GM18498 (cell line): ENCODE data around the gene LMAN1L.
A peak's percentile ranks its signal among the peaks of the same experiment; 100 is the strongest.

ENCODE experiments used
- ATAC-seq: cut with Tn5 transposase; IDR thresholded peaks from one replicate; pipeline ENCODE4 v1.9.1; 2021; ENCODE audit warnings: mild to moderate bottlenecking, moderate library complexity; ENCODE audit not compliant: unreplicated experiment

Gene LMAN1L

DNA sequence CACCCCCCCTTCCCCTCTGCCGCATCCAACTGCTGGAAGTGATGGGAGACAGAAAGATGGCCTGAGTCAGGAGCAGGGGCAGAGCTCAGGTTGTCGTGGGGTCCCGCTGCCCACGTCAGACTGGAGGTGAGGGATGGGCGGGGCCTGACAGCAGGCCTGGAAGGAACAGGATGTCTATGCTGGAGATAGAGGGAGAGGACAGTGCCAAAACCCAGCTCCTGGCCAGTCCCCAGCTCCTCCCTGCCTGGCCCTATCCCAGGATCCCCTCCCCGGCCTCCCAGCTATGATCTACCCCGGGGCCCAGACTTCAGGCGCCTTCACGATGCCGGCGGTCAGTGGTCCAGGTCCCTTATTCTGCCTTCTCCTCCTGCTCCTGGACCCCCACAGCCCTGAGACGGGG lies at the start of gene LMAN1L:
Gene LMAN1L, plus strand, starts transcription at position 303 of the 400 bp plus-strand sequence. Its CDS starts 20 bp downstream, at position 323.
- no peak for ATAC-seq

DNA sequence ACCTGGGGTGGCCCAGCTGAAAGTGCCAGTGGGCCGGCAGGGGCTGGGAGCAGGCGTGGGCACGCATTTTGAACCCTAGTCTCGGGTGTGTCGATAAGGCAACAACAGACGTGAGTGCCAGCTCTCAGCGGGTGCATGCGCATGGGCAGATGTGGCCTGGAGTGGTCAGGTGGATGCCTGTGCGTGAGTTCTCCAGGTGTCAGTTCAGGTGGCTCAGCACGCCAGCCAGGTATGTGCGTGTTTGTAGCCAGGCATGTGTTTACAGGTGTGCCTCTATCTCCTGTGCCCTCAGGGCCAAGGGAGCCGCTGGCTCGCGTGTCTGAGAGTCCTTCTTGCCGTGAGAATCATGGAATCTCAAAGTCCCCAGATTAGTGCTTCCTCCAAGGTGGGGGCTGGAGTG lies 49.2 kb upstream of the LMAN1L start:
- no peak for ATAC-seq

DNA sequence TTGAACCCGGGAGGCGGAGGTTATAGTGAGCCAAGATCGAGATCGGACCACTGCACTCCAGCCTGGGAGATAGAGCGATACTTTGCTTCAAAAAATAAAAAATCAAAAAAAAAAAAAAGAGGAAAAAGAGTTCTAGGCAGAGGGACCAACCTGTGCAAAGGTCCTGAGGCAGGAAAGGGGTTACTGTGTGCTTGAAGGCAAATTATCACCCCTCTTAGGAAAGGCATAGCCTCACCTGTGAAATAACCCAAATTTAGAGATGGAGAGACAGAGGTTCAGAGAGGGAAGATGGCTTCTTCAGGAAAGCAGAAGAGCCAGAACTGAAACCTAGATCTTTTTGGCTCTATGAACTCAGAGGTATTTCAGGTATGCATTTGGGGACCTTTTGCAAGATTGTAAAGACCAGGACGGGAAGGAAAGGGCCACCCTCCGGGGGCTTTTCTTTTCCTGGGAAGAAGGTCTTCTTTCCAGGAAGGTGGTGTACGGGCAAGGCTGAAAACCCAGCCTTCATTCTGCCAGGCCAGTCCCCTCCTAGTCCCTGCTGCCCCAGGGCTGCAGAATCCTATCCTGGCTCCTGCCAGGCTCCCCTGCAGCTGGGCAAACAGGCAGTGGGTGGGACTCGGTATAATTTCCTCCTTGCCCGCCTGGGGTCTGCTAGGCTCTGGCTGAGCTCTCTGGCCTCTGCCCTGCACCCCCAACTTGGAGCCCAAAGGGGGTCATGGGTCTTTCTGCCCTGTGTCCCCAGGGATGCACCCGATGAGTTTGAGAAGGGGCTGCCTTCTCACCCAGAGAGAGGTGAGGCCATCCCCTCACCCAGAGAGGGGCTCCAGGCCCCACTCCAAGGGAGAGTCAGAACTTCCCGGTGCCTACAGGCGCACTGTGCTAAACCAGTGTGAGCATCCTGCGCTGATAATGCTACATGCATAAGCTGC lies 45.2 kb upstream of the LMAN1L start:
- ATAC-seq, result no peak

DNA sequence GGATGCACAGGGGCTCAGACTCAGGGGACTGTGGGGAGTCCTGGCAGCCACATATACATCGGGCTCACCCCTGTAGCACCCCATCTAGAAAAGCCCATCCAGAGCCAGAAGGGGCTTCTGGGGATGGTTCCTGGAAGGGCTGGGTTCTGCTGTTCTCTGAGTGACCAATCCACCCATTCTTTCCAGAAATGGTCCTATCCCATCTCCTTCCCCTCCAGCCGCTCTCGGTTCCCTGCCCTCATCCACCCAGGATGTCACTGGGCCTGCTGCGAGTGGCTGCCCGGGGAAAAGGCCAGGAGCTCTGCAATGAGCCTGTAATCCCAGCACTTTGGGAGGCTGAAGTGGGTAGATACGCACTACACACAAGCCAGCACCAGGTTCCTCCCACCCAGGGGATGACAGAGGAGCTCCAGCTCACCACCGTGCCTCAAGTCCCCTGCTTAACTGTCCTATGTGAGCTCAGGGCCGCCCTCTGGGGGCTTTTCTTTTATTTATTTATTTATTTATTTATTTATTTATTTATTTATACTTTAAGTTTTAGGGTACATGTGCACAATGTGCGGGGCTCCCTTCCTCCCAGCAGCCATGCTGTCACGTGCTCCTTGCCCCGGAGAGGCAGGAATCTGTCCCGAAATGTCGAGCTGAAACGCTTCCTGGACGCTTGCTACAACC lies 44.4 kb upstream of the LMAN1L start:
- ATAC-seq, result no peak

DNA sequence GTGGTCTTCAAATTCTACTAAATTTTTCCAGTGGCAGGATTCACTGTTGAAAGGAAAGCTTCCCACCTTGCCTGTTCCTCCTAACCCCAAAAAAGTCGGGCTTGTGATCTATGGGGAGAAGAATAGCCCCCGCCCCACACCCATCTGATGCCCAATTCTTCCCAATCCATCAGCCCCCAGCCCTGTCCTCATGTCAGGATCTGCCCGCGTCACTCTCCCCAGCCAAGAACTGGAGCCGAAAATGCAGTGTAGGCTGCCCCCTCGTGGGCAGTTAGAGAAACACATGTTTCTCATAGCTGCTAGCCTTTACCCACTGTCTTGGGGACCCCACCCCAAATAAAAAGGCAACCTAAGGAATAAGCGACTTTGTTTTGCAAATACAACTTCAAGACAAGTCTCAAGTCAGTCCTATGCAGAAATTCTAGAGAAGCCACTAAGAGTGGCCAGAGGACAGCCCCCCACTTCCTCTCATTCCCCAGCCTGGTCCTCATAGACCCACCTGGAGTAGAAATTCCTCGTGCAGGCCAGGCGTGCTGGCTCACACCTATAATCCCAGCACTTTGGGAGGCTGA lies 43.8 kb upstream of the LMAN1L start:
- ATAC-seq, result peak; percentile 58

DNA sequence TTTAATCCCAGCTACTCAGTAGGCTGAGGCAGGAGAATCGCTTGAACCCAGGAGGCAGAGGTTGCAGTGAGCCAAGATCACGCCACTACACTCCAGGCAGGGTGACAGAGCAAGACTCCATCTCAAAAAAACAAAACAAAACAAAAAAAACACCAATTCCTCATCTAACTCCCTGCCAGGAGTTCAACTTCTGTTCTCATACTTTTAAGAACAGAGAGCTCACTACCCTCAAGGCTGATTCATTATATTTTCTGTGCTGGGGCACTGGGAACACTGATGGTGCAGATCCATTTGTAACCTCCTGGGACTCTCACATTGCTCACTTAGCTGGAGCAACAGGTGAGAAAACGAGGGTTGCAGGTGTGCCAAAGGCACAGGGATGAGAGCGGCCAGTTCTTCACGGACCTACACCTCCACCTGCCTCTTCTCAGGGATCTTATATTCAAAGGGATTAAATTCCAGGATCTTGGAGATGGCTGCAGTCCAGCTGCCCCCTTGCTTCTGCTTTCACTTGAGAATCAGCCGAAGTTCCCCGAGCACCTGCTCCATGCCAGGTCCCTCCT lies 43.1 kb upstream of the LMAN1L start:
- ATAC-seq, result no peak

DNA sequence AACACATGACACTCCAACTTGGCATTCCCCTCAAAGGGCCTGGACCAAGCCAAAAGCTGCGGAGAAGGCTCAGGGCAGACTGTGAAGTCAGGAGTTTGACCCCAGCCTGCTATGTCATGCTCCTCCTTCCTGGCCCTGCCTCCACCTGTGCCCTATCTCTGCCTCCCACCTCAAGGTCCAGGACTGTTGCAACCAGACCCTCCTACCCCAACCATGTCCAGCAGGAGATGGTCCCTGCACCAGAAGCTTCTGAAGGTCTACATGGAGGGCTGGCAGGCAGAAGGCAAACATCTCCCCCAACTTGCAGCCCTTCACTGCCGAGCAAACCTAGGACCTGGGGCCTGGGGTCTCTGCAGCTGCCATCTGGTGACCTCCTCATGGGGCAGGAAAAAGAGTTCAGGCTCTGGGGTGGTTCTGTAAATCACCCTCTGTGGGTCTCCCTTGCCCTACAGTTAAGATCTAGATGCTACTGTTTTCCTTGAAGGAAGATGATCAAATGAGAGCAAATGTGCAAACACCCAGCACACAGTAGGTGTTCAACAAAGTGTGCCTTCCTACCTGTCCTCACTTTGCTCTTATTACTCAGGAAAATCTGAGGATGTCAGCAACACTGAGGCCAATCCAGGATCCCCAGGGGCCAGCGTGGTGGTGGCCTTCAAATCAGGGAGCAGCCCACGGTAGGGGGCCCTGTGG lies 42.3 kb upstream of the LMAN1L start:
- no peak for ATAC-seq

DNA sequence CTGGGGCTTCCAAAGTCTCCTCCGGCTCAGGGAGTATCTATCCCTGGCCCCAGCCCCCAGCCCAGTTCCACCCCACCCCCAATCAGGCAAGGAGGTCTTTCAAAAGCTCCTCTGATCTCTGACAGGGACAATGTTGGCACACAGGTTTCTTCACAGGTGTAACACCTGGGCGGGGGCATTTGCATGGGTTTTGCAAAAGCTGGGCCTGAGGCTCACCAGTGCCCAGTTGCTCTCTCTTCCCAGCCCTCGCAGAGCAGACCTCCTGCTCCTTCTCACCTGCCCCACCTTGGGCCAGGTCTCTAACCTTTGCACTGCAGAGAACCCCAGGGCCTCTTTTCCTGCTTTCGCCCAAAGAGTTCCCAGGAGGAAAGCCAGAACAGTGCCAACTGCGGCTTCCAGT lies 39.3 kb upstream of the LMAN1L start:
- ATAC-seq, result no peak

DNA sequence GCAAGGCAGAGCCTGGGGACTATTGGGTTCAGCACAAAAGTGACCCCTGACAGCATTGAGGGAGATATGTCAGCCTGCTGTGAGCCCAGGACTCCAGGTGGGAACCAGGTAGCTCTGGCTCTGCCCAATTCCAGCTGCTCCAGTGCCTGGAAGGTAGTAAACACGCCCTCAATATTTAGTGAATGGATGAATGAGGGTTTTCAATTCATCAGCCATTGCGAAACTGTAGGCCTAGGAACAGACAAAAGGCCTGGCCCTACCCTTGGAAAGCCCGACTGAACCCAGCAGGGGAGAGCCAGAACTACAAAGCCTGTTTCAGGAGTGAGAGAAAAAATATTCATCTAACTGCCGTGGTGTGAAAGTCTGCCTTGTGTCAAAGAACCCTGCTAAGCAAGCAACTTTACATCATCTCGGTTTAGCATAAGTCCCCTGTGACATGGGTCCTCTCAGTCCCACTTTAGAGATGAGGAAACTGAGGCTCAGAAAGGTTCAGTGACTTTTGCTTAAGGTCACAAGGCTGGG lies 38.8 kb upstream of the LMAN1L start:
- no peak for ATAC-seq

DNA sequence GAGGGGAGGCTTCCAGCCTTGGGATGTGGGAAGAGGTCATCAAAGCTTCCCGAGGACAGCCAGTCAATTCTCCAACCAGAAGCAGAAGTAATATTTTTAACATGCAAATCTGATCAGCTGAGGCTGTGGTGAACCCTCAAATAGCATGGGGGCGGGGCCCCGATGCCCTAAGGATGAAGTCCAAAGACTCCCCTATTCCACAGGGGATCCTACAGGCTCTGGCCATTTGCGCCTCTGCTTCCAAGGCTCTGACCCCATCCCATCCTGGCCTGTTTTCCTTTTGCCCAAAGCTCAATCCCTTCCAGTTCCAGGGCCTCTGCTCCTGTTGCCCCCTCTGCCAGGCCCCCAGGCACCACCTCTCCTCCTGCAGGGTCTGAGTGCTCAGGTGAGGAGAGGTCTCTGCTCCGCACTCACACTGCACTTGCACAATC lies 37.5 kb upstream of the LMAN1L start:
- no peak for ATAC-seq

DNA sequence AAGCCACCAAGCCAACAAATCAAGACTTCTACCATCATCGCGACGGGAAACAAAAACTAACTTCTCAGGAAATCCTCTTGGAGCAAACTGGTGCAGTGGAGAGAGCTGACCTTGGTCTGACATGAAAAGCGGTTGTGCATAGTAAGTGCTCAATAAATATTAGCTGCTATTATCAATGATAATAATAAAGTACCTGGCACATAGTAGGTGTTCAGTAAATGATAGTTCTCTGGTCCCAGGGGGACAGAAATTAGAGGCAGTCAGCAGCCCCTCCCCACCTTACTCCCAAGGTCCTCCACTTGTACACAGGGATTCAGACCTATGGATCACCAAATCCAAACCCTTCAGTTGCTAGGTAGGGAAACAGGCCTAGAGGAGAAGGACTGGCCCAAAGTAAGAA lies 36.7 kb upstream of the LMAN1L start:
- ATAC-seq, result no peak

DNA sequence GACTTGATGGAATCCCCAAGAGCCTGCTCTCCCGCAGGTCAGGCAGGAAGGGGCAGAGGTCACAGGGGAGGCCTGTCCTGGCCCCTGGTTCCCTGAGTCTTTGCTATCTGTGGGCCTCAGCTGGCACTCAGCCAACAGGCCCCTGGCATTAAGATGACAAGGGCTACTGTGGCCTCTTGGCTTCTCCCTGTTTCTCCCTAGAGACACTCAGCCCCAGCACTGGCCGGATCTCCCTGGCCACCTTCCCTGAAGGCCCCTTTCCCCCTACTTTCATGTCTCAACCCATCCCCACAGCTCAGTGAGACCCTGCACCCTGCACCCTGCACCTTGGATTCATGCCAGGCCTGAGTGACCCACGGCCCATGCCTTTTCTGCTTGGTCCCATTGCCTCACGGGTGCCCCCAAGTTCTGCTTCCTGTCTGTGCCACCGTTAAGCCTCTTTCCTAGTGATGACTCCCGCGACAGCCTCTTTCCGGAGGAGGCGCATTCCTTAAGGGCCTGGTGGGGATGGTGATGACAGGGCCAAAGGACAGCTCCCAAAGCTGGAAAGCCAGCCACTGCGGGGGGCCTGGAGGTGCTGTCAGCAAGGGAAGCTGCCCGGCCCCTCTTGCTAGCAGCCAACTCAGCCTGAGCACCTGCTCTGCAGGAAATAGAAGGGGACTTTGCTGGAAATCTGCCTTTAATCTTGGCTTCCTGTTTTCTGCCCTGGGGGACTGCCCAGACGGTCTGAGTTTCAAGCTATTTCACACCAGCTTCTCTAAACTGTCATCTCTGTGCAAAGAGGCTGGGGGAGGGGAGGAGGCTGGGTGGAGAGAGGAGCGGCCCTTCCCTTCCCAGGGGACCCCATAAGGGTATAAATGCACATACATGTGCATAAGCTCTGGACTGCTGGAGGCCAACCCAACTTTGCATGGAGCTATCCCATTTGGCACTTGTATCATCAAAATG lies 35.5 kb upstream of the LMAN1L start:
- peak; percentile 35 for ATAC-seq

DNA sequence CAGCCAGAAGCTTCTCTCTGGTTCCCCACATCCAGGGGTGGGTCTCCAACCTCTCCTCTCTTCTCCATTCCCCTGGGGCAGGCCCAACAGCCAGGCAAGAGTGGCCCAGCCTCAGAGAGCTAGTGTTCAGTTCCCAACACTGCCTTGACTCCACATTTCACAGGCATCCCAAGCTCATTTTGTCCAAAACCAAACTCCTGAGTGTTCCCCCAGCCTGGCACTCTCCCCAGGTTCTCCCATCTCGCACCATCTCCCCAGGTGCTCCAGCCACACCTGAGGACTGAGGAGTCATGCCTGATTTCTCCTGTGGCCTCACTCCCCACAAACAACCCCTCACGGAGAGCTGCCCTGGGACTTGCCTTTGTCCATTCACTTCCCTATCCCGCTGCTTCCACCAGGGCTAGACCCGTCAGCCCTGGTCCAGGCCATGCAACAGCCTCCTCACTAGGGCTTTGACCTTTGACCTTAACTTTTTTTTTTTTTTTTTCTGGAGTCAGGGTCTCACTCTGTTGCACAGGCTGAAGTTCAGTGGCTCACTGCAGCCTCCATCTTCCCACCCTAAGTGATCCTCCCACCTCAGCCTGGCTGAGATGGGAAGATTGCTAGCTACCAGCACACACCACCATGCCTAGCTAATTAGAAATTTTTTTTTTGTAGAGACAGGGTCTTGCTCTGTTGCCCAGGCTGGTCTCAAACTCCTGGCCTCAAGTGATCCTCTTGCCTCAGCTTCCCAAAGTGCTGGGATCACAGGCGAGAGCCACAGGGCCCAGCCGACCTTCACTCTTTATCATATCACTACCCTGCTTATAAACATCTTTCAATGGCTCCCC lies 34.7 kb upstream of the LMAN1L start:
- ATAC-seq, result peak; percentile 1

DNA sequence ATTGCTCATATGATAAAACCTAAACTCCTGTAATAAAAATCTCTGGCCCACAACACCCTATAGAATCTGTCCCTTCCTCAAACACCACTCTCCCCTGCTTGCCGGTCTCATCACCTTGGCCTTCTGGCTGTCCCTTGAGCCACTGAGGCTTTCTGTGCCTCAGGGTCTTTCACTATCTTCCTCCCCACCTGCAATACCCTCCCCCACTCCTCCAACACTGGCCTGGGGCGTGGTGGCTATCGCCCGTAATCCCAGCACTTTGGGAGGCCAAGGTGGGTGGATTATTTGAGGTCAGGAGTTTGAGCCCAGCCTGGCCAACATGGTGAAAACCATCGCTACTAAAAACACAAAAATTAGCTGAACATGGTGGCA lies 34.0 kb upstream of the LMAN1L start:
- ATAC-seq, result no peak

DNA sequence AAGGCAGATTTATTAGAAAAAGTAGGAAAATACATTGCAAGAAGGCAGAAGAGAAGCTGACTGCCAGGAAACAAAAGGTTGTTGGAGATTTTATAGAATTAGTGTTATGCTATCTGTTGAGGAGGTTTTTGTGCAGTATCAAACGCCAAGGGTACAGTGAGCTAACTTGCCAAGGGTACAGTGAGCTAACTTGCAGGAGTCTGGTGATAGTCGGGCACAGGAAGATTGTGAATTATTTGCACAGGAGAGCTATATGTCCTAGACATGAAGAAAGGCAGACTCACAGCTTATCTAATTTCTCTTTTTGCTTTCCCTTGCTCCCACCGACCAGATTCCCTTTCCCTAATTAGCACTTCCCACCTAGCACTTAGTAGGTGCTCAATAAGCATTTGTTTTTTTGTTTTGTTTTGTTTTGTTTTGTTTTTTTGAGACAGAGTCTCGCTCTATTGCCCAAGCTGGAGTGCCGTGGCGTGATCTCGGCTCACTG lies 33.4 kb upstream of the LMAN1L start:
- no peak for ATAC-seq

DNA sequence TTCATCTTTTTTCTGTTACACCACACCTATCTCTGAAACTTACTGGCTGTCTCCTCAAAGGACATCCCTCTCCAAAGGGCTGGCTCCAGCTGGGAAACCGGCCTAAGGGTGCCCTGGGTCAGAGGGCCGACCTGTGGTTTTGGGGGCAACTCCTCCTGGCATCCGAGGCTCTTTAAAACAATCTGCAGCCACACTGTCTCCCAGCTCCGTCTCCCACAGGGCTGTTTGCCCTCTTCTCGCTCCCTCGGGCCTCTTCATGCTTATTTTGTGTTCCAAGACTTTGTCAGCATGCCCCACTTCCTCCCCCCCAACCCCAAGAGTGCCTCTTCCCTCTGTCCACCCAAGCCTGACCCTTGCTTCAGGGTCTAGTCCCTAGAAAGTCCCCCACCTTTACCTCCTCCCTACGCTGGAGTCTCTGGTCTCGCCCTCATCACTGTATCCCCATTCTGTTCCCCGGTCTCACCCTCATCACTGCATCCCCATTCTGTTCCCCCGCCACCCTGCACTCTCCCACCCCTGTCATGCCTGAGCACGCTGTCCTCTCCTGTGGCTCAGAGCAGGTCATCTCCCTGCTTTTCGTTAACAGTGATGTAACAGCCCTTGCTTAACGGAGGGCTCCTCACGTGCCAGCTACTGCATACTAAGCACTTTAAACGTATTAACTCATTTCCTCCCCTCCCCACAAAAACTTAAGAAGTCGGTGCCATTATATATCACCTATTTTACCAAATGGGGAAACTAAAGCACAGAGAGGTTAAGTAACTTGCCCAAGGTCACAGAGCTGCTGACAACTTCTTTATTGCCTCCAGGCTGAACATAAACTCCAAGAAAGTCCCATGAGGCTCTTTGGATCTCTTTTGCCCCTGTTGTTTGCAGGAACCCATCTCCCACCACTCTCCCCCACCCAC lies 31.9 kb upstream of the LMAN1L start:
- no peak for ATAC-seq

DNA sequence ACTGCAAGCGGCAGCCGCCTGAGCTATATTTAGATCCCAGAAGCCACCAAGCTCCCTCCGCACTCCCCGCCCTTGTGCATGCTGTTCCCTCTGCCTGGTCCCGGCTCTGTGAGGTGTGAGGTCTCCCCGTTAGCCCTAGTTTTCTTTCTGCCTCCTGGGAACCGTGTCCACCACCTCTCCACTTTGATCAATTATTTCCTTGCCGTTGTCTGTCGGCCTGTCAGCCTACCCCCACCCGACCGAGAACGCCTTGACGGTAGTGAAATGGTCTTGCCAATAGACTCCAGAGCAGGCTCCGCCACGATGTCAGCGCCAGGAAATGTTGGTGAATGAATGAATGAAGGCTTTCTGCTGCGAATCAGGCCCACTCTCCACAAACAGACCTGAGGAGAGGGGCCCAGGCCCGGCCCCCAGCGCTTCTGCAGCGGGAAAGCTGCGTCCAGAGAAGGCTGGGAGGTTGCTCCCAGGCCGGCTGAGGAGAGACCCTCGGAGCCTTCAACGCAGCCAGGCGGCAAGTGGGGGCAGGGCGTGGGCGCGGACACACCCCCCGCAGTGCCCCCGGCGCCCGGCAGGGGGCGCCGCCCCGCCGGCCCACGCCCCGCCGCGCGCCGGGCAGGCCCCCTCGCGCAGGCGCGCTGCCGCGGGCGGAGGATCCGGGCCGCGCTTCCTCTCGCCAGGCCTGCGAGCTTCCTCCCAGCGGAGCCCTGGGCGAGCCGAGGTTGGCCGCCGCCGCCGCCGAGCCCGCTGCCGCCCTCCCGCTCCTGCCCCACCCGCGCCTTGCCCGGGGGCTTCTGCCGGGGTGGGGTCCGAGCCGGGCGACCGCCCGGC lies 31.0 kb upstream of the LMAN1L start, which contains the start of gene CSK:
Gene CSK, plus strand, starts transcription at position 650 of the 828 bp plus-strand sequence. CDS start 16,218 bp downstream, outside the sequence.
- ATAC-seq, result peak; percentile 47
